GM06990 (cell line): Measurements from ENCODE around the gene STRN3.

Experiments used
- DNase-seq: peaks from one replicate; pipeline ENCODE4 v3.0.0-alpha.2; 2011; ENCODE audit not compliant: insufficient read length; ENCODE audit errors: extremely low read depth
- H3K27me3 ChIP-seq: replicated peaks from 2 replicates; pipeline ENCODE4 v1.6.0; 2011; ENCODE audit warnings: low read length; ENCODE audit not compliant: control insufficient read depth, insufficient read depth
- H3K36me3 ChIP-seq: 2 replicates; pipeline ENCODE4 v1.5.1; 2011; ENCODE audit warnings: low read length; ENCODE audit not compliant: control insufficient read depth, insufficient read depth
- H3K4me3 ChIP-seq: replicated peaks from 2 replicates; pipeline ENCODE4 v1.5.1; 2011; ENCODE audit warnings: low read depth, mild to moderate bottlenecking, control low read depth, low read length
- CTCF ChIP-seq: IDR thresholded peaks from 2 replicates; pipeline ENCODE4 v1.5.1; 2011; ENCODE audit warnings: low read length, control low read depth, mild to moderate bottlenecking, inconsistent platforms; ENCODE audit not compliant: insufficient read depth, poor library complexity, severe bottlenecking

STRN3 gene

GRCh38 chr14:31027847-31028246, 1.7 kb upstream of the STRN3 start:
- Histone ChIP-seq H3K4me3 (no peak overlapping the region), H3K36me3 (no peaks in the 10 kb centered on the region)

GRCh38 chr14:31026450-31027235, 464 bp upstream of the STRN3 start:
- H3K36me3 ChIP-seq, result no peaks in the 10 kb centered on the region
- H3K4me3 ChIP-seq, result peak overlapping the region; percentile 99
- DNase-seq, result peak; percentile 96
- TF ChIP-seq CTCF, result no peak
- no peaks in the 10 kb centered on the region for H3K27me3 ChIP-seq

More at GRCh38 chr14:31027847-31028246, 1.7 kb upstream of the STRN3 start:
- TF ChIP-seq CTCF, result no peak
- H3K27me3 ChIP-seq, result no peaks in the 10 kb centered on the region
- DNase-seq, result no peak

- DNase-seq, result peak; percentile 63
Observed at GRCh38 chr14:31025367-31026076, 657 bp downstream of the STRN3 start, which contains the start of gene AP4S1. TSS of gene AP4S1 (plus strand) at chr14:31025649. CDS start at chr14:31066197, 40,548 bp downstream.

GRCh38 chr14:31024577-31025366, 1.4 kb downstream of the STRN3 start:
- peak overlapping the region; percentile 99 for H3K4me3 ChIP-seq
- no peaks in the 10 kb centered on the region; the same call in 1 of the 2 replicates for H3K36me3 ChIP-seq
- H3K27me3 ChIP-seq, result no peaks in the 10 kb centered on the region
- no peak for DNase-seq
- no peak for TF ChIP-seq CTCF

More at GRCh38 chr14:31025367-31026076, 657 bp downstream of the STRN3 start, which contains the start of gene AP4S1:
- peak within 1 kb of the TSS; percentile 99 for H3K4me3 ChIP-seq
- no peaks in the 10 kb centered on the region; the same call in 1 of the 2 replicates for H3K36me3 ChIP-seq
- no peak for TF ChIP-seq CTCF
- H3K27me3 ChIP-seq, result no peaks in the 10 kb centered on the region

DNA sequence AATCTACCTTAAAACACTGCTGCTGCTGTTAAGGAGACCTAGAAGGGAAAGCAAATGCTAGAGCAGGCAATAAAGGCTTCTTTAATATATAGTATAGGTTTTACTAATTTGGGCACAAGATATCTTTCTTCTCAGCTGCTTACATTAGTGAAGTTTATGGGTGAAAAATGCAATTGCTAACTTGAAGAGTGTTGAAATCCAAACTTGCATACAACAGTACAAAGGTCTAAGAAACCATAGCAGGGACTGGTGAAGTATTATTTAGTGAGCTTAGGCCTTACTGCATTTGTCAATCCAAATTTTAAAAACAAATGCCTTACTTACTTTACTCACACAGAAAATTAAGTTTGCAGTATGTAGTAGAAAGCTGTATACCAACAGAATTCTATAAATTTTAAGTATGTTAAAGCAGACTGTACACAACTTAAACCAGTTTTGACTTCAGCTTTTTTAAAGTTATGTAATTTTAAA, 2.1 kb downstream of the STRN3 start:
- Histone ChIP-seq H3K27me3 (no peaks in the 10 kb centered on the region), H3K4me3 (peak overlapping the region; percentile 99), H3K36me3 (no peaks in the 10 kb centered on the region; the same call in 1 of the 2 replicates)
- TF ChIP-seq CTCF, result no peak
- DNase-seq, result no peak
